PC-9 (cell line): ENCODE results near the gene ALDOA. TPM values are rescaled to one million over a fixed set of nuclear protein-coding genes. Genes with fewer than 3 reads are reported as not detected.
"Not testable (repeated sequence)": the region's sequence is repeated elsewhere in the genome, so short reads cannot be mapped to it uniquely, and the experiment has no call there.

Experiments used
- BruUV-seq: library from RNA; stranded (reverse); fragments of 400-500 nt; replicated peaks from 2 replicates; lab custom pipeline; 2021; lab: Mats Ljungman, UMichigan
- CTCF ChIA-PET: fragments of 300-600 bp; sonication (Branson Sonifier 250); formaldehyde crosslinking; loops from one replicate; lab custom pipeline; 2022; ENCODE audit warnings: antibody characterized with exemption; lab: Charles Lee
- POLR2A ChIA-PET: fragments of 300-600 bp; sonication (Branson Sonifier 250); formaldehyde crosslinking; loops from one replicate; lab custom pipeline; 2022; ENCODE audit warnings: antibody characterized with exemption; ENCODE audit not compliant: unreplicated experiment; lab: Charles Lee
- DNase-seq, 2 experiments: peaks; one replicate each; pipeline versions ENCODE4 v3.0.0 to v3.0.0-alpha.2; 2015 to 2022; ENCODE audit warnings: mixed read lengths in 1 of 2
- H2AFZ ChIP-seq: fragments of 200-600 bp; sonication (generic); 2 replicates; pipeline ENCODE4 v1.8.1; 2017; ENCODE audit warnings: antibody characterized with exemption
- H3F3A ChIP-seq: fragments of 200-600 bp; sonication (generic); 2 replicates; pipeline ENCODE4 v1.8.1; 2017; ENCODE audit warnings: antibody characterized with exemption, mild to moderate bottlenecking, low read depth; ENCODE audit not compliant: insufficient read depth
- H3K27ac ChIP-seq: fragments of 200-600 bp; sonication (generic); 2 replicates; pipeline ENCODE4 v1.6.1; 2016; ENCODE audit warnings: mixed run types
- H3K27me3 ChIP-seq: fragments of 200-600 bp; sonication (generic); 2 replicates; pipeline ENCODE4 v1.6.1; 2016; ENCODE audit warnings: low read depth, mixed run types; ENCODE audit not compliant: insufficient read depth
- H3K36me3 ChIP-seq: fragments of 200-600 bp; sonication (generic); 2 replicates; pipeline ENCODE4 v1.6.1; 2016; ENCODE audit warnings: low read depth, mixed run types
- H3K4me1 ChIP-seq: fragments of 200-600 bp; sonication (generic); replicated peaks from 2 replicates; pipeline ENCODE4 v1.6.1; 2016; ENCODE audit warnings: mixed run types; ENCODE audit not compliant: insufficient read depth
- H3K4me2 ChIP-seq: fragments of 200-600 bp; sonication (generic); 2 replicates; pipeline ENCODE4 v1.6.1; 2017; ENCODE audit warnings: mixed run types
- H3K4me3 ChIP-seq: fragments of 200-600 bp; sonication (generic); 2 replicates; pipeline ENCODE4 v1.6.1; 2016; ENCODE audit warnings: mixed run types
- H3K79me2 ChIP-seq: fragments of 200-600 bp; sonication (generic); 2 replicates; pipeline ENCODE4 v1.6.1; 2017; ENCODE audit warnings: low read depth, mixed run types
- H3K9me2 ChIP-seq: fragments of 200-600 bp; sonication (generic); 2 replicates; pipeline ENCODE4 v1.8.1; 2017; ENCODE audit warnings: mild to moderate bottlenecking; ENCODE audit not compliant: insufficient read depth
- H3K9me3 ChIP-seq: fragments of 200-600 bp; sonication (generic); 2 replicates; pipeline ENCODE4 v1.8.1; 2016; ENCODE audit warnings: low read depth; ENCODE audit not compliant: insufficient read depth
- H4K20me1 ChIP-seq: fragments of 200-600 bp; sonication (generic); 2 replicates; pipeline ENCODE4 v1.8.1; 2017; ENCODE audit not compliant: insufficient read depth
- CTCF ChIP-seq: fragments of 200-600 bp; sonication (generic); conservative IDR thresholded peaks from 2 replicates; pipeline ENCODE4 v1.6.1; 2017; ENCODE audit warnings: mixed run types, antibody characterized with exemption, mild to moderate bottlenecking, moderate library complexity
- EZH2 ChIP-seq: fragments of 200-600 bp; sonication (generic); IDR thresholded peaks from 2 replicates; pipeline ENCODE4 v1.8.0; 2017; ENCODE audit warnings: antibody characterized with exemption, low read depth
- intact Hi-C: fragments of 100-400 bp; cut with micrococcal nuclease; formaldehyde crosslinking; loops from one replicate; pipeline ENCODE4 v1.10.0; 2022; ENCODE audit not compliant: unreplicated experiment
- total RNA-seq: library from RNA; stranded (reverse); gene quantifications from 2 replicates; pipeline ENCODE4 v1.2.3, GENCODE V29; 2021

The ALDOA gene
- total RNA-seq, 1 experiment from 2014 or later = 3,090 TPM

GRCh38 chr16:30040221-30040620 is 25.3 kb upstream of the ALDOA start:
- ChIA-PET CTCF (interaction anchor here (0.6 to 0.9 kb wide), 4 partner anchors 9 to 640 kb away, joined by 3 to 6 read pairs (median 4); partner anchors contain the start of gene TLCD3B), POLR2A (interaction anchor here (0.5 kb wide), 1 partner anchor 10 kb away, joined by 7 read pairs; no protein-coding TSS in a partner anchor)
- Histone ChIP-seq H4K20me1 (no peaks in the 10 kb centered on the region), H3K79me2 (no peaks in the 10 kb centered on the region), H3K27me3 (no peaks in the 10 kb centered on the region), H3K36me3 (no peaks in the 10 kb centered on the region), H3K4me3 (no peak overlapping the region), H3K9me2 (no peaks in the 10 kb centered on the region), H3F3A (no peaks in the 10 kb centered on the region), H2AFZ (no peak overlapping the region), H3K27ac (no peak overlapping the region), H3K4me1 (0 out of 2 replicates have a peak, but pooled peaks cover 3% of the 10 kb centered on the region), H3K9me3 (no peaks in the 10 kb centered on the region), H3K4me2 (no peak overlapping the region)
- no peak for DNase-seq
- TF ChIP-seq CTCF (no peak), EZH2 (no peak)
- no TSS peak for BruUV-seq
- intact Hi-C loops = no loop called here

- POLR2A ChIA-PET = interaction anchor here (0.6 to 0.7 kb wide), 2 partner anchors 46 to 1116 kb away, joined by 3 to 6 read pairs; partner anchors contain the start of gene RABEP2
- CTCF ChIA-PET = interaction anchor here (0.7 kb wide), 2 partner anchors 15 to 362 kb away, joined by 3 read pairs; no protein-coding TSS in a partner anchor
- intact Hi-C loops = not testable (repeated sequence)
Observed at GRCh38 chr16:30040690-30041089, 24.9 kb upstream of the ALDOA start.

GRCh38 chr16:30041841-30042240 is 23.7 kb upstream of the ALDOA start:
- Histone ChIP-seq H3K36me3 (no peaks in the 10 kb centered on the region), H3K4me2 (no peak overlapping the region), H3K9me2 (no peaks in the 10 kb centered on the region), H4K20me1 (no peaks in the 10 kb centered on the region), H3K79me2 (no peaks in the 10 kb centered on the region), H3K27me3 (no peaks in the 10 kb centered on the region), H3K27ac (no peak overlapping the region), H3K9me3 (no peaks in the 10 kb centered on the region), H3K4me1 (0 out of 2 replicates have a peak, but pooled peaks cover 3% of the 10 kb centered on the region), H2AFZ (no peak overlapping the region), H3F3A (no peaks in the 10 kb centered on the region), H3K4me3 (no peak overlapping the region)
- BruUV-seq = no TSS peak
- CTCF ChIA-PET = interaction anchor here (0.6 kb wide), 1 partner anchor 137 kb away, joined by 4 read pairs; no protein-coding TSS in a partner anchor
- intact Hi-C loops = no loop called here
- DNase-seq = no peak
- TF ChIP-seq CTCF (peak; percentile 74), EZH2 (no peak)
- POLR2A ChIA-PET = no interaction called here

More at GRCh38 chr16:30040690-30041089, 24.9 kb upstream of the ALDOA start:
- not testable (repeated sequence) for H3K4me2 ChIP-seq, H3K36me3 ChIP-seq, H2AFZ ChIP-seq, H3K4me1 ChIP-seq, H3K9me2 ChIP-seq, H3F3A ChIP-seq, H3K27me3 ChIP-seq, H3K27ac ChIP-seq, BruUV-seq, H3K9me3 ChIP-seq, DNase-seq, H3K79me2 ChIP-seq, H4K20me1 ChIP-seq, H3K4me3 ChIP-seq
